H1 (cell line): ENCODE measurements around the gene DSTN. TPM values are rescaled to one million over a fixed set of nuclear protein-coding genes. Genes with fewer than 3 reads are reported as not detected.

Source experiments
- CTCF ChIA-PET: fragments of 300-600 bp; sonication (Branson Sonifier 250); formaldehyde crosslinking; loops from one replicate; lab custom pipeline; 2021; ENCODE audit not compliant: partially characterized antibody; lab: Charles Lee
- POLR2A ChIA-PET: fragments of 300-600 bp; sonication (Branson Sonifier 250); formaldehyde crosslinking; loops from one replicate; lab custom pipeline; 2021; ENCODE audit warnings: inconsistent platforms; ENCODE audit not compliant: partially characterized antibody; lab: Charles Lee
- DNase-seq, 2 experiments: peaks; one replicate each; pipeline versions ENCODE4 v3.0.0 to v3.0.0-alpha.2; 2010 to 2022; ENCODE audit warnings: low spot score in 2 of 2, low read depth in 1 of 2, mixed read lengths in 1 of 2
- FAIRE-seq: peaks from 2 replicates; lab custom pipeline; 2011; peaks lifted over from hg19 to GRCh38; lab: Jason Lieb, UNC
- H2AFZ ChIP-seq: 2 replicates; pipeline ENCODE4 v1.8.1; 2012; ENCODE audit warnings: low read length, inconsistent platforms
- H2AK5ac ChIP-seq: 2 replicates; pipeline ENCODE4 v1.6.1; 2013; ENCODE audit warnings: low read depth, low read length
- H2BK120ac ChIP-seq: replicated peaks from 2 replicates; pipeline ENCODE3; 2013; ENCODE audit warnings: low read depth, low read length, inconsistent platforms
- H2BK12ac ChIP-seq: 2 replicates; pipeline ENCODE4 v1.6.1; 2013; ENCODE audit warnings: low read depth, low read length
- H2BK15ac ChIP-seq: 2 replicates; pipeline ENCODE4 v1.6.1; 2013; ENCODE audit warnings: low read length
- H2BK20ac ChIP-seq: 2 replicates; pipeline ENCODE4 v1.6.1; 2013; ENCODE audit warnings: low read length
- H2BK5ac ChIP-seq: 2 replicates; pipeline ENCODE4 v1.6.1; 2013; ENCODE audit warnings: low read depth, low read length
- H3K14ac ChIP-seq: 2 replicates; pipeline ENCODE4 v1.6.1; 2013; ENCODE audit warnings: inconsistent platforms; ENCODE audit not compliant: insufficient read length
- H3K18ac ChIP-seq: 2 replicates; pipeline ENCODE4 v1.6.1; 2013; ENCODE audit warnings: low read length; ENCODE audit errors: extremely low read depth
- H3K23ac ChIP-seq: 2 replicates; pipeline ENCODE4 v1.6.1; 2013; ENCODE audit warnings: inconsistent platforms; ENCODE audit not compliant: insufficient read length
- H3K23me2 ChIP-seq: 2 replicates; pipeline ENCODE4 v1.6.1; 2013; ENCODE audit warnings: low read depth, low read length
- H3K27ac ChIP-seq: 2 replicates; pipeline ENCODE4 v1.6.1; 2011; ENCODE audit warnings: low read depth, low read length, inconsistent platforms
- H3K27me3 ChIP-seq, 4 experiments: replicated peaks in 1 of 4; 1 replicate in 1 of 4; 2 replicates in 3 of 4; pipeline versions ENCODE4 v1.6.1 to v1.8.1; 2011 to 2013; ENCODE audit warnings: low read length in 3 of 4, mild to moderate bottlenecking in 3 of 4, inconsistent platforms in 2 of 4, mixed read lengths in 2 of 4, moderate library complexity in 1 of 4; ENCODE audit not compliant: control insufficient read depth in 3 of 4, insufficient read depth in 3 of 4; ENCODE audit errors: extremely low read depth in 1 of 4
- H3K36me3 ChIP-seq, 4 experiments: 2 replicates each; pipeline versions ENCODE4 v1.6.1 to v1.8.1; 2011 to 2013; ENCODE audit warnings: mild to moderate bottlenecking in 4 of 4, low read length in 3 of 4, moderate library complexity in 2 of 4, control low read depth in 1 of 4, inconsistent platforms in 1 of 4; ENCODE audit not compliant: insufficient read depth in 4 of 4, control insufficient read depth in 2 of 4
- H3K4ac ChIP-seq: replicated peaks from 2 replicates; pipeline ENCODE3; 2013; ENCODE audit warnings: low read length, low read depth, mixed read lengths, inconsistent platforms; ENCODE audit not compliant: insufficient read length
- H3K4me1 ChIP-seq, 4 experiments: replicated peaks in 1 of 4; 1 replicate in 1 of 4; 2 replicates in 3 of 4; pipeline versions ENCODE4 v1.6.1 to v1.8.1; 2011 to 2013; ENCODE audit warnings: low read length in 3 of 4, inconsistent platforms in 2 of 4, mixed read lengths in 1 of 4; ENCODE audit not compliant: insufficient read depth in 4 of 4, control insufficient read depth in 3 of 4
- H3K4me2 ChIP-seq, 2 experiments: 2 replicates each; pipeline versions ENCODE4 v1.6.1 to v1.8.1; 2011 to 2013; ENCODE audit warnings: low read depth in 2 of 2, low read length in 2 of 2, control low read depth in 1 of 2, inconsistent platforms in 1 of 2, mild to moderate bottlenecking in 1 of 2; ENCODE audit not compliant: insufficient read depth in 1 of 2
- H3K4me3 ChIP-seq, 4 experiments: fragments of 200-600, 300-600 bp in 1 of 4; sonication (generic), shearing (Covaris generic), sonication (Bioruptor Twin) in 1 of 4; 2 replicates each; pipeline versions ENCODE4 v1.5.1 to v1.8.1; 2011 to 2016; ENCODE audit warnings: low read length in 4 of 4, low read depth in 3 of 4, control low read depth in 2 of 4, inconsistent platforms in 2 of 4, mild to moderate bottlenecking in 2 of 4, mixed read lengths in 1 of 4, moderate library complexity in 1 of 4; ENCODE audit not compliant: insufficient read depth in 2 of 4; ENCODE audit errors: extremely low read depth in 1 of 4
- H3K56ac ChIP-seq: replicated peaks from 2 replicates; pipeline ENCODE3; 2013; ENCODE audit warnings: low read depth, mild to moderate bottlenecking, mixed read lengths, low read length, inconsistent platforms; ENCODE audit not compliant: insufficient read length
- H3K79me1 ChIP-seq: 2 replicates; pipeline ENCODE4 v1.6.1; 2013; ENCODE audit warnings: low read depth, low read length, control low read depth
- H3K79me2 ChIP-seq, 2 experiments: 2 replicates each; pipeline versions ENCODE4 v1.6.1 to v1.8.1; 2012 to 2013; ENCODE audit warnings: low read length in 2 of 2, mild to moderate bottlenecking in 2 of 2, inconsistent platforms in 1 of 2; ENCODE audit not compliant: insufficient read depth in 2 of 2, control insufficient read depth in 1 of 2
- H3K9ac ChIP-seq, 4 experiments: replicated peaks in 1 of 4; 1 replicate in 1 of 4; 2 replicates in 3 of 4; pipeline versions ENCODE4 v1.6.1 to v1.8.1; 2011 to 2013; ENCODE audit warnings: low read depth in 3 of 4, low read length in 3 of 4, control low read depth in 2 of 4, mild to moderate bottlenecking in 2 of 4, moderate library complexity in 2 of 4, inconsistent platforms in 1 of 4; ENCODE audit errors: extremely low read depth in 1 of 4
- H3K9me3 ChIP-seq, 2 experiments: 2 replicates each; pipeline versions ENCODE4 v1.6.1 to v1.8.1; 2012 to 2013; ENCODE audit warnings: mild to moderate bottlenecking in 2 of 2, moderate library complexity in 2 of 2, control low read depth in 1 of 2, inconsistent platforms in 1 of 2, low read depth in 1 of 2, low read length in 1 of 2, mixed read lengths in 1 of 2; ENCODE audit not compliant: insufficient read depth in 2 of 2
- H4K20me1 ChIP-seq, 2 experiments: replicated peaks in 1 of 2; 2 replicates each; pipeline versions ENCODE3 to v1.8.1; 2011 to 2013; ENCODE audit warnings: inconsistent platforms in 2 of 2, low read length in 2 of 2, mild to moderate bottlenecking in 1 of 2; ENCODE audit not compliant: insufficient read depth in 2 of 2, control insufficient read depth in 1 of 2
- H4K5ac ChIP-seq: 2 replicates; pipeline ENCODE4 v1.6.1; 2013; ENCODE audit warnings: low read length, low read depth, mixed read lengths, inconsistent platforms; ENCODE audit not compliant: insufficient read length
- H4K8ac ChIP-seq: 2 replicates; pipeline ENCODE4 v1.8.0; 2013; ENCODE audit warnings: mild to moderate bottlenecking, moderate library complexity, low read length, inconsistent platforms; ENCODE audit not compliant: insufficient read depth; ENCODE audit errors: extremely low read depth
- H4K91ac ChIP-seq: replicated peaks from 2 replicates; pipeline ENCODE3; 2013; ENCODE audit warnings: low read length, mixed read lengths, inconsistent platforms; ENCODE audit not compliant: insufficient read length
- BACH1 ChIP-seq: IDR thresholded peaks from 2 replicates; pipeline ENCODE4 v1.6.1; 2012; ENCODE audit warnings: low read length, improper control_type of control experiment
- EGR1 ChIP-seq: IDR thresholded peaks from 2 replicates; pipeline ENCODE4 v1.6.1; 2011; ENCODE audit warnings: low read depth, low read length, borderline replicate concordance
- POU5F1 ChIP-seq: IDR thresholded peaks from 2 replicates; pipeline ENCODE4 v1.6.1; 2011; ENCODE audit warnings: low read depth, mild to moderate bottlenecking, low read length, moderate library complexity
- SUZ12 ChIP-seq: fragments of 200-600 bp; sonication (generic); IDR thresholded peaks from 2 replicates; pipeline ENCODE4 v1.6.1; 2012; ENCODE audit warnings: mild to moderate bottlenecking, inconsistent platforms, low read length, moderate library complexity, mixed read lengths
- TCF12 ChIP-seq: IDR thresholded peaks from 2 replicates; pipeline ENCODE4 v1.6.1; 2011; ENCODE audit warnings: low read depth, mild to moderate bottlenecking, low read length
- WGBS, 2 experiments: shearing (Covaris generic) in 1 of 2; methylation state at CpG; one replicate each; pipeline versions ENCODE4 v1.1.6 to v1.1.7; 2013 to 2015; ENCODE audit warnings: low lambda C conversion rate in 2 of 2, mixed read lengths in 2 of 2, inconsistent platforms in 1 of 2, low coverage in 1 of 2, missing lambda C conversion rate in 1 of 2; ENCODE audit not compliant: insufficient replicate concordance in 2 of 2, insufficient coverage in 1 of 2, insufficient read length in 1 of 2; ENCODE audit errors: extremely low coverage in 1 of 2, missing lambda C conversion rate in 1 of 2; 5-methylcytosine and 5-hydroxymethylcytosine counted together
- polyA plus RNA-seq, 7 experiments: library from polyadenylated mRNA; depleted of rRNA in 3 of 7; stranded (reverse) in 5 of 7; unstranded in 2 of 7; fragments of >200 nt in 5 of 7; fragments of 200-250 nt in 2 of 7; gene quantifications; 1 replicate in 5 of 7; 2 replicates in 1 of 7; 4 replicates in 1 of 7; pipeline versions ENCODE4 v1.2.1 to v1.2.3, GENCODE V29; 2011 to 2013; ENCODE audit warnings: missing spikeins in 2 of 7, mixed read lengths in 2 of 7
- total RNA-seq: library from RNA; stranded (reverse); fragmentation: NEBNext Ultra II Directional; extraction: Animal tissue kit (Norgen Biotek cat#: 25700); gene quantifications from 2 replicates; pipeline ENCODE4 v1.2.1, GENCODE V29; 2021

The DSTN gene
- total and polyA plus RNA-seq, 2 of the 8 experiments (the other 6 are each of a cell fraction or from before 2014, with no cell fraction given) = 43.3 to 208 TPM

- CTCF ChIA-PET = interaction anchor here (1.3 to 3.0 kb wide), 3 partner anchors 10 to 15 kb away, joined by 3 to 15 read pairs (median 7); partner anchors contain the start of gene BFSP1
Observed at GRCh38 chr20:17520583-17520982, 49.3 kb upstream of the DSTN start.

More at GRCh38 chr20:17520583-17520982, 49.3 kb upstream of the DSTN start:
- DNase-seq = no peak
- no peak for FAIRE-seq
- H2BK15ac ChIP-seq = no peak overlapping the region
- no peak overlapping the region for H4K5ac ChIP-seq
- WGBS, 2 experiments = 71% methylated on average over 3 of the region's 3 CpGs; no CpG with 5 or more reads in 1 of the 2 experiments
- no peaks in the 10 kb centered on the region for H3K27me3 ChIP-seq
- H2BK12ac ChIP-seq = no peak overlapping the region
- no peaks in the 10 kb centered on the region for H3K9me3 ChIP-seq
- H3K23me2 ChIP-seq = no peaks in the 10 kb centered on the region
- H3K79me2 ChIP-seq = no peaks in the 10 kb centered on the region
- H3K14ac ChIP-seq = no peak overlapping the region
- H4K91ac ChIP-seq = no peak overlapping the region
- no peaks in the 10 kb centered on the region for H3K79me1 ChIP-seq
- H3K4me2 ChIP-seq = no peak overlapping the region
- H3K27ac ChIP-seq = no peak overlapping the region
- H3K4ac ChIP-seq = no peak overlapping the region
- H2BK5ac ChIP-seq = no peak overlapping the region
- POLR2A ChIA-PET = no interaction called here
- no peak overlapping the region for H3K56ac ChIP-seq
- no peak overlapping the region for H3K18ac ChIP-seq
- H3K4me1 ChIP-seq = no peaks in the 10 kb centered on the region
- no peak overlapping the region for H3K4me3 ChIP-seq
- H4K8ac ChIP-seq = no peak overlapping the region
- no peak overlapping the region for H3K9ac ChIP-seq
- no peak overlapping the region for H2AK5ac ChIP-seq
- H3K23ac ChIP-seq = no peak overlapping the region
- no peak overlapping the region for H2BK120ac ChIP-seq
- no peaks in the 10 kb centered on the region for H4K20me1 ChIP-seq
- H2BK20ac ChIP-seq = no peak overlapping the region
- H2AFZ ChIP-seq = no peak overlapping the region
- H3K36me3 ChIP-seq = no peaks in the 10 kb centered on the region
- no peak for TF ChIP-seq EGR1
- no peak for TF ChIP-seq TCF12
- TF ChIP-seq BACH1 = no peak
- no peak for TF ChIP-seq POU5F1
- no peak for TF ChIP-seq SUZ12
